ENCODE measurements around the gene ATP8A2. TPM values are rescaled to one million over a fixed set of nuclear protein-coding genes. Genes with fewer than 3 reads are reported as not detected.

Gene ATP8A2
- total RNA-seq, 1 experiment from 2014 or later = not detected

DNA sequence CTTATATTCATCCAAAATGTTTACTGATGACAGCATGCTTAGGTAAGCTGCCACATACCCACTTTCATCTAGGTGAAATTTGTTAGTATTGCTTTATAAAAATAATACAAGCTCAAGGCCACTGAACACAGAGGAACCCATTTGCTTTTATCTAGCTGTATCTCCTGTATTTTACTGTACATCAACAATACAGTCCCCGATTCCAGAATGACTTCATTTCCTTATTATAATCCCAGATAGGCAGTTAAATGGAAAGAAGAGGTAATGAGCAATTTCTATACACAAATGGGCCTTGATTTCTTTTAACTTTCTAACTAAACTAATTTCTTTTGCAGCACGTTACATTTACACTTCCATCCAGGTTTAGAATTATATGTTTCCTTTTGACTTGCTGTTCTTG is 593.8 kb downstream of the ATP8A2 start:
- Histone ChIP-seq H3K4me3 (no peak overlapping the region), H3K9me2 (ENCODE audit: insufficient read depth) (no peaks in the 10 kb centered on the region), H3K9me3 (ENCODE audit: insufficient read depth, low read depth) (no peaks in the 10 kb centered on the region), H3K4me1 (replicated peaks; ENCODE audit: insufficient read depth) (no peaks in the 10 kb centered on the region), H3K4me2 (no peak overlapping the region), H3F3A (ENCODE audit: insufficient read depth, low read depth) (no peaks in the 10 kb centered on the region), H4K20me1 (ENCODE audit: insufficient read depth) (no peaks in the 10 kb centered on the region; the same call in 1 of the 2 replicates), H2AFZ (no peak overlapping the region), H3K27me3 (ENCODE audit: insufficient read depth, low read depth) (peaks cover 74% of the 10 kb centered on the region), H3K79me2 (ENCODE audit: low read depth) (no peaks in the 10 kb centered on the region), H3K36me3 (ENCODE audit: low read depth) (no peaks in the 10 kb centered on the region), H3K27ac (no peak overlapping the region)
- no peak for DNase-seq
- no peak for TF ChIP-seq EZH2 (IDR thresholded peaks at IDR 0.05; ENCODE audit: low read depth)
- TF ChIP-seq, protein P1, sequence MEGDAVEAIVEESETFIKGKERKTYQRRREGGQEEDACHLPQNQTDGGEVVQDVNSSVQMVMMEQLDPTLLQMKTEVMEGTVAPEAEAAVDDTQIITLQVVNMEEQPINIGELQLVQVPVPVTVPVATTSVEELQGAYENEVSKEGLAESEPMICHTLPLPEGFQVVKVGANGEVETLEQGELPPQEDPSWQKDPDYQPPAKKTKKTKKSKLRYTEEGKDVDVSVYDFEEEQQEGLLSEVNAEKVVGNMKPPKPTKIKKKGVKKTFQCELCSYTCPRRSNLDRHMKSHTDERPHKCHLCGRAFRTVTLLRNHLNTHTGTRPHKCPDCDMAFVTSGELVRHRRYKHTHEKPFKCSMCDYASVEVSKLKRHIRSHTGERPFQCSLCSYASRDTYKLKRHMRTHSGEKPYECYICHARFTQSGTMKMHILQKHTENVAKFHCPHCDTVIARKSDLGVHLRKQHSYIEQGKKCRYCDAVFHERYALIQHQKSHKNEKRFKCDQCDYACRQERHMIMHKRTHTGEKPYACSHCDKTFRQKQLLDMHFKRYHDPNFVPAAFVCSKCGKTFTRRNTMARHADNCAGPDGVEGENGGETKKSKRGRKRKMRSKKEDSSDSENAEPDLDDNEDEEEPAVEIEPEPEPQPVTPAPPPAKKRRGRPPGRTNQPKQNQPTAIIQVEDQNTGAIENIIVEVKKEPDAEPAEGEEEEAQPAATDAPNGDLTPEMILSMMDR (conservative IDR thresholded peaks at IDR 0.05) = no peak
- no TSS peak for BruUV-seq (replicated peaks)
- ChIA-PET POLR2A (ENCODE audit: unreplicated experiment) (no interaction called here), CTCF (no interaction called here)
- intact Hi-C loops (cut with micrococcal nuclease; ENCODE audit: unreplicated experiment) = no loop called here

DNA sequence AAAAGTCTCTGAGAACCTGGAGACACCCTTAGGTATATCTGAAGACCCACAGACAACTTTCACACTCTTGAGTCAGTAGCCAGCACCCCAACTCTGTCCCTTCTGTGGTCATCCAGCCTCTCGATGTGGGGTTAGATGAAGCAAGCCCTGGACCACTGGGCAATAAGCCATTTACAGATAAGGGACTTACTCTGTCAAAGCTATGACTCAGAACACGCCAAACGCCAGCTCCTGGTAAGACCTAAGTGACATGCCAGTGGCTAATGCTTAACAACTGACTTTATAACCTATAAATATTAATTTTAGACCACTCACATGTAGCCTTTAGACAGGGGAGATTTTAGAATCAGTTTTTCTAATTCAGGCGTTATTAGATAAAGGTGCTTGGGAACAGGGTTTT is 594.3 kb downstream of the ATP8A2 start:
- no peaks in the 10 kb centered on the region for H3K9me3 ChIP-seq (ENCODE audit: insufficient read depth, low read depth)
- no peak overlapping the region for H3K4me3 ChIP-seq
- ChIA-PET CTCF (no interaction called here), POLR2A (ENCODE audit: unreplicated experiment) (no interaction called here)
- H2AFZ ChIP-seq = no peak overlapping the region
- no peaks in the 10 kb centered on the region for H3K79me2 ChIP-seq (ENCODE audit: low read depth)
- H3K27ac ChIP-seq = no peak overlapping the region
- intact Hi-C loops (cut with micrococcal nuclease; ENCODE audit: unreplicated experiment) = no loop called here
- no peak overlapping the region for H3K4me2 ChIP-seq
- H4K20me1 ChIP-seq (ENCODE audit: insufficient read depth) = no peaks in the 10 kb centered on the region; the same call in 1 of the 2 replicates
- H3K9me2 ChIP-seq (ENCODE audit: insufficient read depth) = no peaks in the 10 kb centered on the region
- peaks cover 74% of the 10 kb centered on the region for H3K27me3 ChIP-seq (ENCODE audit: insufficient read depth, low read depth)
- no peaks in the 10 kb centered on the region for H3K36me3 ChIP-seq (ENCODE audit: low read depth)
- H3K4me1 ChIP-seq (replicated peaks; ENCODE audit: insufficient read depth) = no peaks in the 10 kb centered on the region
- H3F3A ChIP-seq (ENCODE audit: insufficient read depth, low read depth) = no peaks in the 10 kb centered on the region
- DNase-seq = no peak
- no peak for TF ChIP-seq EZH2 (IDR thresholded peaks at IDR 0.05; ENCODE audit: low read depth)
- TF ChIP-seq, protein P1 (conservative IDR thresholded peaks at IDR 0.05) = no peak
- no TSS peak for BruUV-seq (replicated peaks)

DNA sequence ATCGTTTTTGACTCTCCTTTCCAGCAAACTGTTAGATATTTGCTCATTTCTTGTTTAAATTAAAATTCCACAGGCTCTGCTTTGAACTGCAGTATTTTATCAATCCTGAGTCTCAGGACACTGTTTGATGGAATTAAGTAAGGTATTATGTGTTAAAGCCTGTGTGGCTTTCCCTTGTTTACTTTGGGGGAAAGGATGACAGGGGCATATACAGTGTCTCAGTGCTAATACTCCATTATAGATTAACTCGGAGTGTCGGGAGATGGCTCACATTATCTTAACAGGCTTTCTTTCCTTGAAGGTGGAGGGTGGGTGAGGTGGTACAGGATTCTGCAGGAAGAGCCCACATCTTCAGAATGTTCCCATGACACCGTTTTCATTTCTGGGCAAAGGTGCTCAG is 595.4 kb downstream of the ATP8A2 start:
- ChIA-PET POLR2A (ENCODE audit: unreplicated experiment) (no interaction called here), CTCF (no interaction called here)
- no peak overlapping the region for H3K27ac ChIP-seq
- no peaks in the 10 kb centered on the region for H3K4me1 ChIP-seq (replicated peaks; ENCODE audit: insufficient read depth)
- no peaks in the 10 kb centered on the region for H3K9me3 ChIP-seq (ENCODE audit: insufficient read depth, low read depth)
- H3K4me2 ChIP-seq = no peak overlapping the region
- no peaks in the 10 kb centered on the region for H3F3A ChIP-seq (ENCODE audit: insufficient read depth, low read depth)
- DNase-seq = no peak
- TF ChIP-seq, protein P1 (conservative IDR thresholded peaks at IDR 0.05) = no peak
- no peak for TF ChIP-seq EZH2 (IDR thresholded peaks at IDR 0.05; ENCODE audit: low read depth)
- no peaks in the 10 kb centered on the region for H3K79me2 ChIP-seq (ENCODE audit: low read depth)
- no TSS peak for BruUV-seq (replicated peaks)
- no peaks in the 10 kb centered on the region for H3K9me2 ChIP-seq (ENCODE audit: insufficient read depth)
- intact Hi-C loops (cut with micrococcal nuclease; ENCODE audit: unreplicated experiment) = no loop called here
- H3K27me3 ChIP-seq (ENCODE audit: insufficient read depth, low read depth) = peaks cover 74% of the 10 kb centered on the region
- no peaks in the 10 kb centered on the region; the same call in 1 of the 2 replicates for H4K20me1 ChIP-seq (ENCODE audit: insufficient read depth)
- no peaks in the 10 kb centered on the region for H3K36me3 ChIP-seq (ENCODE audit: low read depth)
- no peak overlapping the region for H2AFZ ChIP-seq
- no peak overlapping the region for H3K4me3 ChIP-seq
